PC-3 (cell line): ENCODE data around the gene SLC25A47. TPM values are rescaled to one million over a fixed set of nuclear protein-coding genes. Genes with fewer than 3 reads are reported as not detected.

ENCODE experiments used
- ATAC-seq: fragments of 200-7000 bp; cut with Tn5 transposase; 2 replicates; pipeline ENCODE4 v1.9.1; 2020; ENCODE audit warnings: mild to moderate bottlenecking, moderate library complexity
- BruUV-seq: library from RNA; stranded (reverse); fragments of 400-500 nt; replicated peaks from 2 replicates; lab custom pipeline; 2021; lab: Mats Ljungman, UMichigan
- CTCF ChIA-PET: fragments of 300-600 bp; sonication (Branson Sonifier 250); formaldehyde crosslinking; loops from one replicate; lab custom pipeline; 2022; ENCODE audit warnings: antibody characterized with exemption; lab: Charles Lee
- POLR2A ChIA-PET: fragments of 300-600 bp; sonication (Branson Sonifier 250); formaldehyde crosslinking; loops from one replicate; lab custom pipeline; 2022; ENCODE audit warnings: antibody characterized with exemption; ENCODE audit not compliant: unreplicated experiment; lab: Charles Lee
- DNase-seq: peaks from one replicate; pipeline ENCODE4 v3.0.0-alpha.2; 2015
- H2AFZ ChIP-seq: fragments of 300-600 bp; sonication (generic); 2 replicates; pipeline ENCODE4 v1.6.0; 2016; ENCODE audit warnings: antibody characterized with exemption, low read length
- H3F3A ChIP-seq: fragments of 300-600 bp; sonication (generic); one replicate; pipeline ENCODE4 v1.6.0; 2017; ENCODE audit warnings: antibody characterized with exemption, low read length, control low read depth, mild to moderate bottlenecking; ENCODE audit not compliant: unreplicated experiment
- H3K27ac ChIP-seq: fragments of 300-600 bp; sonication (generic); 2 replicates; pipeline ENCODE4 v1.5.1; 2016; ENCODE audit warnings: mild to moderate bottlenecking, low read length
- H3K27me3 ChIP-seq: fragments of 300-600 bp; sonication (generic); 2 replicates; pipeline ENCODE4 v1.6.1; 2016; ENCODE audit warnings: low read length, mixed read lengths
- H3K36me3 ChIP-seq: fragments of 300-600 bp; sonication (generic); 2 replicates; pipeline ENCODE4 v1.6.1; 2016; ENCODE audit warnings: low read depth, mixed run types, low read length, mixed read lengths
- H3K4me1 ChIP-seq: fragments of 300-600 bp; sonication (generic); 2 replicates; pipeline ENCODE4 v1.5.1; 2016; ENCODE audit warnings: low read length; ENCODE audit not compliant: insufficient read depth
- H3K4me2 ChIP-seq: fragments of 300-600 bp; sonication (generic); 2 replicates; pipeline ENCODE4 v1.6.0; 2016; ENCODE audit warnings: low read length
- H3K4me3 ChIP-seq: fragments of 300-600 bp; sonication (generic); 2 replicates; pipeline ENCODE4 v1.5.1; 2016; ENCODE audit warnings: mild to moderate bottlenecking, low read length, mixed read lengths
- H3K79me2 ChIP-seq: fragments of 300-600 bp; sonication (generic); 2 replicates; pipeline ENCODE4 v1.6.1; 2017; ENCODE audit warnings: low read length, mixed read lengths
- H3K9ac ChIP-seq: fragments of 300-600 bp; sonication (generic); 2 replicates; pipeline ENCODE4 v1.6.0; 2016; ENCODE audit warnings: mild to moderate bottlenecking, low read length
- H3K9me2 ChIP-seq: fragments of 300-600 bp; sonication (generic); replicated peaks from 2 replicates; pipeline ENCODE4 v1.6.1; 2016; ENCODE audit warnings: mixed run types, low read length, mixed read lengths
- H3K9me3 ChIP-seq: fragments of 300-600 bp; sonication (generic); 2 replicates; pipeline ENCODE4 v1.6.1; 2016; ENCODE audit warnings: low read length, mixed read lengths
- H4K20me1 ChIP-seq: fragments of 300-600 bp; sonication (generic); 2 replicates; pipeline ENCODE4 v1.6.1; 2016; ENCODE audit warnings: low read length, mixed read lengths
- CTCF ChIP-seq: fragments of 300-600 bp; sonication (generic); conservative IDR thresholded peaks from 2 replicates; pipeline ENCODE4 v1.5.1; 2017; ENCODE audit warnings: antibody characterized with exemption, low read depth, mild to moderate bottlenecking, low read length
- EZH2 ChIP-seq: fragments of 300-600 bp; sonication (generic); IDR thresholded peaks from one replicate; pipeline ENCODE4 v1.6.1; 2017; ENCODE audit warnings: antibody characterized with exemption, mild to moderate bottlenecking, low read length; ENCODE audit not compliant: unreplicated experiment
- EZH2phosphoT487 ChIP-seq: fragments of 300-600 bp; sonication (generic); IDR thresholded peaks from 2 replicates; pipeline ENCODE4 v1.6.1; 2018; ENCODE audit warnings: mild to moderate bottlenecking, antibody characterized with exemption, low read length, borderline replicate concordance
- intact Hi-C: fragments of 100-400 bp; cut with micrococcal nuclease; formaldehyde crosslinking; loops from 2 replicates; pipeline ENCODE4 v1.9.0; 2023
- total RNA-seq: library from RNA; depleted of rRNA; stranded (reverse); fragments of >200 nt; gene quantifications from 2 replicates; pipeline ENCODE4 v1.2.3, GENCODE V29; 2014

The SLC25A47 gene
- total RNA-seq, 1 experiment from 2014 or later = 0.07 TPM

GRCh38 chr14:100334904-100335303 lies 11.8 kb downstream of the SLC25A47 start:
- BruUV-seq = no TSS peak
- H2AFZ ChIP-seq = no peak overlapping the region
- no peak overlapping the region for H3K9ac ChIP-seq
- ATAC-seq (no peak), DNase-seq (no peak)
- CTCF ChIA-PET = no interaction called here
- H3K4me3 ChIP-seq = no peak overlapping the region
- no peaks in the 10 kb centered on the region for H3K9me2 ChIP-seq
- intact Hi-C loops = no loop called here
- no peaks in the 10 kb centered on the region for H4K20me1 ChIP-seq
- no peaks in the 10 kb centered on the region for H3K4me1 ChIP-seq
- no peaks in the 10 kb centered on the region for H3K27me3 ChIP-seq
- H3K4me2 ChIP-seq = no peak overlapping the region
- no peaks in the 10 kb centered on the region for H3K9me3 ChIP-seq
- TF ChIP-seq EZH2phosphoT487 (no peak), EZH2 (no peak), CTCF (no peak)
- POLR2A ChIA-PET = no interaction called here
- H3K79me2 ChIP-seq = no peaks in the 10 kb centered on the region
- H3K27ac ChIP-seq = no peak overlapping the region
- peaks cover 4% of the 10 kb centered on the region; the same call in 1 of the 2 replicates for H3K36me3 ChIP-seq
- no peaks in the 10 kb centered on the region for H3F3A ChIP-seq

- ChIA-PET POLR2A (no interaction called here), CTCF (no interaction called here)
- Histone ChIP-seq H3K9me3 (no peaks in the 10 kb centered on the region), H3K9ac (no peak overlapping the region), H3K9me2 (no peaks in the 10 kb centered on the region), H4K20me1 (no peaks in the 10 kb centered on the region), H3K27me3 (no peaks in the 10 kb centered on the region), H3K27ac (no peak overlapping the region), H3K4me3 (no peak overlapping the region), H3K36me3 (peaks cover 14% of the 10 kb centered on the region; the same call in 1 of the 2 replicates), H3F3A (no peaks in the 10 kb centered on the region), H3K4me2 (no peak overlapping the region), H2AFZ (no peak overlapping the region), H3K4me1 (peaks cover 5% of the 10 kb centered on the region; the same call in 1 of the 2 replicates), H3K79me2 (no peaks in the 10 kb centered on the region)
- intact Hi-C loops = no loop called here
- TF ChIP-seq EZH2phosphoT487 = no peak
- no peak for TF ChIP-seq CTCF
- TF ChIP-seq EZH2 = no peak
- BruUV-seq = no TSS peak
- DNase-seq (no peak), ATAC-seq (no peak)
These were observed 13.7 kb downstream of the SLC25A47 start for GRCh38 chr14:100336618-100337530.
